HUDEP-2 (cell line): ENCODE results near the gene CDC42BPA.
A peak's percentile ranks its signal among the peaks of the same experiment; 100 is the strongest.
"Not testable (repeated sequence)": the region's sequence is repeated elsewhere in the genome, so short reads cannot be mapped to it uniquely, and the experiment has no call there.

Source experiments
- DNase-seq, 76 experiments: peaks; one replicate each; lab custom pipeline; 2025; ENCODE audit not compliant: unreplicated experiment in 76 of 76; lab: John Stamatoyannopoulos, UW

The CDC42BPA gene

DNA sequence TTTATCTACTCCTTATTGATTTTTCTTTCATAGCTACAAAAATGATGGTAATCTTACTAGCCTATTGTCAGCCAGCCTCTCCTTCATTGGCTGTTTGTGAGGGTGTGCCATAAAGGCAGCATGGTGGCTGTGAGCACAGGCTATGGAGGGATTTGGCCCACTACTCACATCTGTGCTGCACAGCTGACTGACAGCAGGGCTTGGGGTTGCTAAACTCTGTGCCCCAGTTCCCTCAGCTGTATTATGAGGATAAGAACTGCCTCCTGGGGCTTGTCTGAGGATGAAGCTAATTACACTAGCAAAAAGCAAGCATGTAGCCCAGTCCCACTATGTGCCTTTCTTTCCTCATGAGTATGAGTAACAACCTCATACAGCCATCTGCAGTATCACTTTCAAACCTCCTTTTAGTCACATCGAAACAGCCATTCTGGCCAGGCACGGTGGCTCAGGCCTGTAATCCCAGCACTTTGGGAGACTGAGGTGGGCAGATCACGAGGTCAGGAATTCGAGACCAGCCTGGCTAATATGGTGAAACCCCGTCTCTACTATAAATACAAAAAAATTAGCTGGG is 312.0 kb downstream of the CDC42BPA start:
- DNase-seq, result no peak

DNA sequence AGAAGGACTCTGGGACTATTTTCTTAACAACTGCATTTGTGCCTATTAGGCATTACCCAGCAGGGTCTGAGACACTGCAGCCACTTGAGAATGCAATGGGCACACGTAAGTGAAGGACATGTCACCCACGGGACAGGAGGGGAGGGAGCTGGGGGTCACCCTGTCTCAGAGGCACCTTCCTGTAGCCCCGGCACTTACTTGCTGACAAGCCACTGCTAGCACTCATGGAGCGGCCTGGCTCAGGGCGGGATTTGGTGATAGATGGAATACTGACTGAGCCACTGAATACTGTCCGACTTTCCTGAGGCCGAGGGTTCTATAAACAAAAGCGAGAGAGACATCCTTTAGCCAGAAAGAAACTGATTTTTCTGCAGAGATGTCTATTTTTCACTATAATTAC is 313.5 kb downstream of the CDC42BPA start:
- no peak for DNase-seq

DNA sequence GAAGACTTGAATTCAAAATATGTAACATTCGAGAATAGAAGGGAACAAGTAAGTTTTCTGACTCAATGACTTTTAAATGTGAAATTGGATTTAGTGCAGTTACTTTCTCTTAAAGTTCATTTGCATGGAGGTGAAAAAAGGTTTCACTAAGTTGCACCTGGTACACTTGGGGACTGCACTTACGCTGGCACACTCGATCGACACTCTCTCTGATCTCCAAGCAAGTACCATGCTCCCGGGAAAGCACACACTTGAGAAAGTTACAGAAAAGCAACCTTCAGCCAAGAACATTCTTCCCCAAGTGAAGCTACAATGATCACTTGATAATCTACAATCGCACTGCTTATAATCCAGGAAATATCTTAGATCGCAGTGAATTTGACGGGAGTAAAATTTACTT is 315.1 kb downstream of the CDC42BPA start:
- no peak for DNase-seq

DNA sequence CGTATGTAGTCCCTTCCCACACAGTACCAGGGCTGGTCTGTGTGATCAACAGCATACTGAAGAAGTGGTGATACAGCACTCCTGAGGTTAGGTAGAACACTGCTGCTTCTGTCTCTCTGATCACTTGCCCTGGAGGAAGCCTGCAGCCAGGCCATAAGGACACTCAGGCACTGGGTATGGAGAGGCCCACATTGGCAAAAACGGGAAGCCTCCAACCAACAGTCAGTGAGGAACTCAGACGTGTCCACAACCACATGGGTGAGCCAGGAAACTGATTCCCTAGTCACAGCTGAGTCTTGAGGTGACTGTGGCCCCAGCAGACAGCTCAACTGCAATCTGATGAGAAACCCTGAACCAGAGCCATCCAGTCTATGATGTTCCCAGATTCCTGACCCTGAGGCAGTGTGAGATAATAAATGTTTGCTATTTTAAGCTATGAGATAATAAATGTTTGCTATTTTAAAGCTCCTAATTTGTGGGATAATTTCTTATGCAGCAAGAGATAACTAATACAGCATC is 315.7 kb downstream of the CDC42BPA start:
- no peak for DNase-seq

DNA sequence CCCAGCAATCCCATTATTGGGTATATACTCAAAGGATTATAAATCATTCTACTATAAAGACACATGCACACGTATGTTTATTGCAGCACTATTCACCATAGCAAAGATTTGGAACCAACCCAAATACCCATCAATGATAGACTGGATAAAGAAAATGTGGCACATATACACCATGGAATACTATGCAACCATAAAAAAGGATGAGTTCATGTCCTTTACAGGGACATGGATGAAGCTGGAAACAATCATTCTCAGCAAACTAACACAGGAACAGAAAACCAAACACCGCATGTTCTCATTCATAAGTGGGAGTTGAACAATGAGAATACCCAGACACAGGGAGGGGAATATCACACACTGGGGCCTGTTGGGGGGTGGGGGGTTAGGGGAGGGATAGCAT is 318.7 kb downstream of the CDC42BPA start:
- not testable (repeated sequence) for DNase-seq

DNA sequence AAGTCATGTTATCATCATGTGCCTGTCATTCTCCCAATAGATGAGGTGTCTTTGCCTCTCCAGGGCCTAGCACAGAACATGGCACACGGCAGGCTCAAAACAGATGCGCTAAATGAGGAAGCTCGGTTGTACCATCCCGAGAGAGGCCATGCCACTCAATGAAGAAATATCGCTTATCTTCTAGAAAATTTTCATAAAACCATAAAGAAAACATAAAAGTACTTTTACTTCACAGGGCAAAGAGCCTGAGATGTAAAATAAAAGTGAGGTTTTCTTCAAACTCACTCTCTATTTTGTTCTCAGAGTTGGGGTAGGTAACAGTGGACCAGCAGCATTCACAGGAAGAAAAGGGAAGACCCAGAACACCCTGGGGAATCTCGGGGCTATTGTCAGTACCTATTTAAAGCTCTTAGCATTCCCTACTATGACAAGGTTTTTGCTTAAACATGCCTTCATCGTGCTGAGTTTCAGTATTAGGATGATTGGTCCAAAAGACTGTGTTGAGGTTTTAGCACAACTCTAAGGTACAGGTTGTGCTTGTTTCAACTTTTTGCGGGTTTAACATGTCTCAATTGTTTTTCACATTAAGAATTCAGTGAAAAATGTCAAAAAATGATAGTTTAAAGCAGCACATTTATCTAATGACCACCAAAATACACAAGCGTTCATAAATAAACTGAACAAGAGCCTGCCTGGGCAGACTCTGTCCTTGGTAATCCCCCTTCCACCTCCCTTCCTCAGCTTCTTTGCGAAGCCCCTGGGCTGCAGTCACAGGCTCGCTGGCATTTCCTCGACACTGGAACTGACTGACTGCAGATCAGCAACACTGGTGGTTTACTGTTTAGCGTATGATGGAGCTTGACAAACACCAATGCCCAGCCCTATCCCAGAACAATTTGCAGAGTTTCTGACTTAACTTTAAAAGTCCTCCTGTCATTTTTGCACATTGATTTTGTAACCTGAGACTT is 322.6 kb downstream of the CDC42BPA start:
- DNase-seq, result no peak

DNA sequence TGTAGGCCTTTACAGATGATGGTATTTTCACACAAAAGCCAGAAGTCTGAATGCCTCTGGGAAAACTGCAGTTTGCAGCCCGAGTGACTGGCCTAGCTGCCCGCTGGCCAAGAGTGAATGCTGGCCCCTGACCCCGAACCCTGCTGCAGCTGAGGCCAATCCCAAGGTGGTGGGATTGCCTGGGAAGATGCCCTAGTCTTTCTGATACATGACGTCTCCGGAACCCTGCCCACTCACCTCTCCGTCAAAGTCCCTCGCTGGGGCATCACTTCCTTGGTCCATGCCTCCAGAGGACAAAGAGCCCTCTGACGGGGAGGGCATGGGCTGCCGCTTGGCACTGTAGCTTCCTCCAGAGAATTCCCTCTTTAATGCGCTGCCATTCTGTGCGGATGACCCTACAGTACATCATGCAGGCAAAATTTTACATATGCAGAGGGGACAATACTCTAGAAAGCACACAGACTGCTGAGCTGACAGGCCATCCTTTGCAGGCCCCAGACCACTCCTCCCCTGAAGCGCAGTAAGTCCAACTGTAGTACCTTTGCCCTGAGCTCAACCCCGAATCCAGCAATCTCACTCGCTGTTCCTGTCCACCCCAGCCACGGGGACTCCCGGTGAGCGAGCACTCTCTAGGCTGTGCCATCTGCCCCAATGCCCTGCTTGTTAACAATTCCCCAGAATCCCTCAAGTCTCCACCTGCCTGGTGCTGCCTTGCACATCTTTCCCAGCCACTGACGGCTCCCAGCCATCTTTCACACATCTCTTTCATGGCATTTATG is 323.5 kb downstream of the CDC42BPA start:
- DNase-seq, result no peak

DNA sequence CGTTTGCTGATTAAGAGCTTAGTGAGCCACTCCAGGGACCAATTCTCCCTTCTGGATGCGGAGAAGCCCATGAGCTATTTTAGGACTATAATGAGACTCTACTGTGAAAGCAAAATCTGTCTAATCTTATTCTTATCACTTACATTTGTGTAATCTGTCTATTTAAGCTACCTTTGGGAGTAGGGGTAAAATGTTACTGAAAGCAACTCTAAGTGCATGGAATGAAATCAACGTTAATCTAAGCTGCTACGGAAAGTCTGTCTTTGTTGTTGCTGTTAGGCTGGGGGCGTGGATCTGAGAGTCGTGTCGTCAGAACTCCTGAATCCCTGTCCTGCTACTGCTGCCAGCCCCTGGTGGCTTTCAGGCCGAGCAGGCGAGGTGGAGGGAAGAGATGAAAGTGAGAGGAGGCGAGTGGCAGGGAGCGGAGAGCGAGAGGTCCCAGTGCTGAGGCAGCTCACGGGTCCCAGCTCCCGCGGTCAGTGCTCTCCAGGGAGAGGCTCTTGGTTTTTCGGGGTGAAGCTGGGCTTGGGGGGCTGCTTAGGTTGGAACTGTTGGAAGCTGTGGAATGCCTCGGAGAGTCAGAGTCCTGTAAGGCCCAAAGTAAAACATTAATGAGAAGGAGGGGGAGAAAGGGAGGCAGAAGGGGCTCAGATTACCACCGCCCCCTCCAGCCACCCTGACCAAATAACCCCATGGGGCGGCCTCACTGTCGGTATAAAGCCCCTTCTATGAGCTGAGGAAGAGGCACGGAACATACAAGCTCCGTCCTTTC is 324.3 kb downstream of the CDC42BPA start:
- no peak for DNase-seq

DNA sequence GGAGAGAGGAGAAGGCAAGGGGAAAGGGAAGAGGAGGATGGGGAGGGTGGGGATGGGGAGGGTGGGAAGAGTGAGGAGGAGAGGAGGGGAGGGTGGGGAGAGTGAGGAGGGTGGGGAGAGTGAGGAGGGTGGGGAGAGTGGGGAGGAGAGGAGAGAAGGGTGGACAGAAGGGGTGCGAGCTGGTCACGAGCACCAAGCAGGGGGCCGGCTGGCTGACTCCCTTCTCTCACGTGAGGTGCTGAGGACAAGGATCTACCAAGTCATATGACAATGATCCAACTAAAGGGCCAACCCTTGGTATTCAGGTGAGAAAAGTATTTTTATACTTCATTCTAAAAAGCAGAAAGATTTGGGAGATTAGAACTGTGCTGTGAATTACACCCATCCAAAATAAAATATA is 326.4 kb downstream of the CDC42BPA start:
- no peak for DNase-seq

DNA sequence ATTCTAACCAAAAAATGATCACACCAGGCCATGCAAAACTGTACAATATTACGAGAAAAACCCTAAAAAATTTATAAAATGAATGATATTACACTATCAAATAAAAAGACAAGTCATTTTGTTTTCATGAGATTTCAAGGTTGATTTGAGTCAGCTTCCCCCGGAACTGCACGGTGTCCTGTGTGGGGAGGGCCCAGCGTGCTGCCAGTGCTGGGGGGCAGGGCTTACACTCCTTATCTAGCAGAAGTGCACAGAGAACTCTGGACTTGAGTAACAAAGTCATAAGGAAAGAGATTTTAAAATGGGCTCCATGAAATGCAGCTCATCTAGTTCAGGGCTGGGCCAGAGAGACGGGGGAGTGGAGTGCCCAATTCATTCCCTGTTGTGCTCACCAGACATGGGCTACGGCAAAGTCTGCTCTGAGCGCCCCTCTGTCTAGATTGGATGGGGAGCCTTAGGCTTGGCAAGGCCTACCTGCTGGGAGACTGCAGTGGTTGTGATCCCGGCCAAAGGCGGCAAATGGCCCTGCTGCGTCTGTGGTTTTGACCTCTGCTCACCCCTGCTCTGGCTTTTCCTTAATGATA is 328.1 kb downstream of the CDC42BPA start:
- peak in 47 of 76 experiments; percentile 4 to 63 (median 35) for DNase-seq

DNA sequence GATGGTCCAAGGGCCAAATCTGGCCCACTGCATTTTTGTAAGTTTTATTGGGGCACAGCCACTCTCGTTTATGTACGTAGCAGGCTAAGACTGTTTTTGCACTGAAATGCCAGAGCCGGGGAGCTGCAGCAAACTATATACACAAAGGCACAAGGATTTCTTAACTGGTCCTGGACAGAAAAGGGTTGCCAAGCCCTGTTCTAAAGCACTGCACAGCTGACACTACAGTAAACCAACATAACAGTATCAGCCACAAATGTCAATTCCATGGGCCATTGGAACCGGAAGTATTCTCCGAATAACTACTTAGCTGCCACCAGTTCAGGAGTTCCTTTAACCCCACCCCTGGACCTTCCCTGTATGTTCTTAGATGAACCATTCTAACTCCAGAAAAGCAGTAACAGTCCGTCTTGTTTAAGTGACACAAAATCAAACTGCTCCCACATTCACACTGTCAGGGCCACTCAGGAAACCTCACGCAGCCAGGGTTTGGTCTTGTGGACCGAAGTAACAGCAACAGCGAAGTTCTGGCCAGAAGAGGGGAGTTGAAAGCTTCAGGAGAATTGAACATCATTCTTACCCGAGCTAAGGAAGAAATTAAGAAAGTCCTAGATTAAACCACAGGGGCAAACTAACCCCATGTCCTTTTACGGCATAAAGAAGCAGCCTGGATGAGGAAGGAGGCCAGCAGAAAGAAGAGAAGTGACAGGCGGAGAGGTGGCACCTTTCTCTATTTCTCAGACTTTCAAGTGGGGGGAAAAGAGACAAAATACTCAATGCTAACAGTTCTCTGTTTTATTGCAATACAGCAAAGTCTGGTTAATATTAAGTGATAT is 329.0 kb downstream of the CDC42BPA start:
- no peak for DNase-seq

DNA sequence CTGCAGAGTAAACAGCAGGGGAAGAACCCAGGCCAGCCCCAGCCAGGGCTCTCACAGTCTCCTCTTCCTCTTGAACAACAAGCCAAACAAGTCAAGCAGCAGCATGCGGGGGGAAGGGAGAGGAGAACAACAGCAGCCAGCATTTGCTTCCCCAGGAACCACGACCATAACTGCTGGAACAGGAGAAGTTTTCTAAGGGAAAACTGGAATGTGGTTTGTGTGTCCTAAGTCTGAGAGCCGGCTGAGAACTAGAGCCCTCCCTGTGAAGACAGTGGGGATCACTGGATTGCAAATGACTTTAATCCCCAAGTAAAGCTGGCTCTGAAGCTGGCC is 330.0 kb downstream of the CDC42BPA start:
- no peak for DNase-seq

DNA sequence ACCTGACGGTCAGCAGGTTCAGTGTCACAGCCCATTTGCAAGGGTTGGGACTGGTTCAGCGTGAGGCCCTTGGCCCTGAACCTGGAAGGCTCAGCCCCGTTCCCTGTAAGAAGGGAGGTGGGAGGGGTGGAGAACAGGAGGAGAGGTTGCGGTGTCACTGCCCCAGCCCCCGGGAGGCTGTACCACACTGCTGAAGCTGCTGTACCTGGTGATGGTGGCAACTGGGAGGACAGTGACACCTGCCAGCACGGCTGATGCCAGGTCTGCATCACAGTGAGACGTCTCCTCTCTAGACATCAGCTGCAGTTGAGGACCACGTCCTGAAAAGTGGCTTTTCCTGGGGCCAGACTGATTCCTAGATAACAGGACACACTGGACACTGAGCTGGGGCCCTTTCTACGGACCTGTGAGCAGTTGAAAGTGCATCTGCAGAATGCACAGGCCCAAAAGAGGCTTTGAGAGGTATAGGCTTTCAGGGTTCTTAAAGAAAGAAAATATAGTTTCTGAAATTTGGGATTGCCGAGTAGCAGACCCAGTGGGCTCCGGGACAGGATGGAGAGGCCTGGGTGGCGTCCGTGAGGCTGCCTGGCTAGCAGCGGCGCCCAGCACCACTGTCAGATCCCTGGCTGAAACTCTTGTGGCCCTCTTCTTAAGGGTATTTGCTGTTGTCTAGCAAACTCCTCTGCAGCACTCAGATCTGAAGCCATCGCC is 330.5 kb downstream of the CDC42BPA start:
- no peak for DNase-seq

DNA sequence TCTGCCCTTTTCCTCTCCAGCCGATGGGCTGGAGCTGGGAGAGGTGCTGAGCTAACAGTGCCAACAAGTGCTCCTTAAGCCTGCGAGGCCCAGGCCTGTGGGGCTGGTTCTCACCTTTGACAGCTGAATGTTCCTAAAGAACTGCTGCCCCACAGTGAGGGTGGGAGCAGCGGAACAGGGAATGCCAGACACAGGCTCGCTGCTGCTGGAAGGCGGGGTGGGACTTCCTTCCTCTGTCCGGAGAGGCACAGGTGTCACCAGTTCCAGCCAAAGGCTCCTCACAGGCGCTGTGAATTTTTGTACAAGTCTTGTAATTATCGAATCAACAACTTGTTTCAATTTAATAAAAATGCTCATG is 331.1 kb downstream of the CDC42BPA start:
- DNase-seq, result no peak

DNA sequence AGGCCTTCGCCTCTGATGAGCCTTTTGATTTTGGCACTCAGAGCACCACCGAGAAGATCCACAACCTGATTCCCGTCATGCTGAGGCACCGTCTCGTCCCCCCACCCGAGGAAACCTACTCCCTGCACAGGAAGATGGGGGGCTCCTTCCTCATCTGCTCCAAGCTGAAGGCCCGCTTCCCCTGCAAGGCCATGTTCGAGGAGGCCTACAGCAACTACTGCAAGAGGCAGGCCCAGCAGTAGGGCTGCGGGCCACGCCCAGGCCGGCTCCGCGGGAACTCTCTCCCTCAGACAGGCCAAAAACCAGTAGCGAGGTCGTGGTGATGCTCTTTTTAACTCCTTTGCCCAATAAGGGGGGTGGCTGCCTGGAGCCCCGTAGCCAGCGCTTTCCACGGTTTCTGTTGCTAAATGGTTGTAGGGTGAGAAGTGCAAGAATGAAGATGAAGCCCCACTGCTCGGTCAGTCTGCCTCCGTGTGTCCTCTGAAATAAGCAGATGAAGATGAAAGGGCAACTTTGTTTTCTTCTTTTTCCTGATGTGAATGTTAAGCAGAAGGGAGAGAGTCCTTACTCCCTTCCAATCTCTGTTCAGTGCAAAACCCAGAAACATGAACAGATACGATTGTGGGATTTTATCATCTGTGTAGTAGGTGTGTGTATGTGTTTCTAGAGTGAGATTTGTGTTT is 331.7 kb downstream of the CDC42BPA start:
- DNase-seq, result no peak

DNA sequence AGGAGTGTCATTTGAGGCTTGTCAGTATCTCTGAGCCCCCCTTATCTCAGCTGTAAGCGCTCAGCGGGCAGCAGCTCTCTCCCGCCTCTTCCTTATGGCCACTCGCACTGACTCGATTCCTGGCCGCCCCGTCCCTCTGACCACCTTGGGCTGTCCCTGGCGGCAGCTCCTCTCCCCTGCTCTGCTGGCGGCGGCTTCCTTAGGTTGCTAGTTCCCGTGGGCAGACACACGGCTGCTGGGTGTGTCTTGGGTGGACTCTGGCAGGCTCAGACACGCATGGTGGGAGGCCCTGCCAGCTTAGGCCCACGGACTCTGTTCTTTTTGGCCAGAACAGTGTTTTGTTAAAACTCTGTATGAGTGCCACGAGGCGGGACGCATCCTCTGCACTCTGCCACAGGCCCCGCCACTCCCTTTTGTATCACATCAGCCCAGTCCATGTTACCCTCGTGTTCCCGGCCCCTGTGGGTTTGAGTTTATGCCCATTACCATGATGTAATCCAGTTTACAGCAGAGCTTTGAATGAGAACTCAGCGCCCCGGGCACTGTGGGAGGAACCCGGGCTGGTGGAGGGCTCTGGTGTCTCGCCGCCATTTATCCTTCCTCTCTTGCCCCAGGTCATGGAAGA is 332.3 kb downstream of the CDC42BPA start:
- peak in 2 of 76 experiments; percentile 16 to 18 for DNase-seq

DNA sequence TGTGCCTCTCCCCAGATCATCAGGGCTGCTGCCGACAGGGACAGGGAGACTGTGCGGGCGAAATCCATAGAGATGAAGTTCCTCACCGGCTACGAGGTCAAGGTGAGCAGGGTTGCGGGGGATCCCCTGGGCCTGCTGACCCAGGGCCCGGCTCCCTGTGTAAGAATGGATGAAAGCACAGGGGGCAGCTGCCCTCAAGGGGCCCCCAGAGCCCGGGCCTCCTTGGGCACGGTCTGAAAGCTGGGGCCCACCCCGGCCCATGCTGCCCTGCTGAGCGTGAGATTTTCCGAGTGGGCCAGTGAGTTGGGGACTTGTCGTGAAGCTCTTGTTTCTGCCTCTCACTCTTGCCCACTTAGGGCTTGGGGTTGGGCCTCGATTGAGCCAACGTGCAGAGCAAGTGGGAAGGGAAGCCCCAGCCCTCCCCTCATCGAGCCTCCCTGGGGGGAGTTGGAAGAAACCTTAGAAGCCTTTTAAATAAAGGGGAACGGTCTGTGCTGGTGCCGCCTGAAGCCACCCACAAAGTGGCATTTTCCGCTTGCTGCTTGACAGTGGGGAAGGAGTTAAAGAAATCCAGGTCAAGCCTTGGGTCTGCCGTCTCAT is 333.0 kb downstream of the CDC42BPA start:
- no peak for DNase-seq
